Measurements from ENCODE around the gene SECISBP2L. TPM values are rescaled to one million over a fixed set of nuclear protein-coding genes. Genes with fewer than 3 reads are reported as not detected.

Gene SECISBP2L
- total and polyA plus RNA-seq, 2 of the 4 experiments (the other 2 are of a cell fraction), result 13.1 to 34.1 TPM

DNA sequence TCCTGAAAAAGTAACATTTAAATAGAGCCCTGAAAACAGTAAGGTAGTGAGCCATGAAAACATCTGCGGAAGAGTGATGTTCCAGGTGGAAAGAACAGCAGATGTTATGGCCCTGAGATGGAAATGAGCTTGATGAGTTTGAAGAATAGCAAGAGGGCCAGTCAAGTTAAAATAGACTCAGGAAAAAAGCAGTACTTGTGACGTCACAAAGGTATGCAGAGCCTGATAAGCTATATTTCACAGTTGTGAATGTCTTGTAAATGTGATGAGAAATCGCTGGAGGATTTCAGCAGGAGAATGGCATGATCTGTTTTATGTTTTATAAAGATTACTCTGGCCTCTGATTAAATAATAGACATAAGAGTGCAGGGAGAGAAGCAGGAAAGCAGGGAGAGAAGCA is 18.6 kb upstream of the SECISBP2L start:
- in situ Hi-C loops (cut with MboI; ENCODE audit: low sequenced_read_pairs) (no loop called here), dilution Hi-C loops (cut with HindIII; ENCODE audit: low sequenced_read_pairs, unreplicated experiment) (no loop called here), intact Hi-C loops (cut with micrococcal nuclease) (no loop called here)
- Histone ChIP-seq H2BK120ac (ENCODE audit: low read depth, low read length) (no peak overlapping the region), H4K20me1 (ENCODE audit: insufficient read depth, low read length) (no peaks in the 10 kb centered on the region), H3K9me3 (ENCODE audit: control insufficient read depth, insufficient read depth, low read length) (no peaks in the 10 kb centered on the region), H4K5ac (ENCODE audit: low read depth, low read length) (no peak overlapping the region), H3K4me2 (ENCODE audit: low read depth, low read length) (no peak overlapping the region), H2BK15ac (ENCODE audit: low read depth, low read length) (no peak overlapping the region), H3K56ac (ENCODE audit: extremely low read depth, insufficient read depth, low read length) (no peak overlapping the region), H3K27ac (ENCODE audit: insufficient read depth, low read length) (no peak overlapping the region), H3K36me3 (ENCODE audit: control insufficient read depth, insufficient read depth, low read length) (no peaks in the 10 kb centered on the region), H3K27me3 (ENCODE audit: control insufficient read depth, insufficient read depth, low read length) (no peaks in the 10 kb centered on the region), H4K8ac (ENCODE audit: low read depth in 2 of 2, low read length in 2 of 2) (no peak overlapping the region), H3K14ac (replicated peaks; ENCODE audit: low read depth, low read length) (no peak overlapping the region), H3K23ac (ENCODE audit: low read depth, low read length) (no peak overlapping the region), H3K9ac (ENCODE audit: low read depth, low read length) (no peak overlapping the region), H2AFZ (replicated peaks; ENCODE audit: low read length, poor library complexity) (no peak overlapping the region), H2BK5ac (ENCODE audit: low read depth, low read length, poor library complexity, severe bottlenecking) (no peak overlapping the region), H2BK20ac (ENCODE audit: low read depth, low read length) (no peak overlapping the region), H3K4me1 (ENCODE audit: control insufficient read depth, insufficient read depth, low read length) (peaks cover 10% of the 10 kb centered on the region), H3K9me1 (ENCODE audit: insufficient read depth, low read length) (0 out of 2 replicates have a peak, but pooled peaks cover 7% of the 10 kb centered on the region), H2AK5ac (ENCODE audit: low read depth, low read length) (no peak overlapping the region), H3K4ac (ENCODE audit: low read depth, low read length) (no peak overlapping the region), H3K4me3 (ENCODE audit: insufficient read depth, low read depth, low read length) (no peak overlapping the region), H2AK9ac (replicated peaks; ENCODE audit: low read depth, low read length, poor library complexity) (no peak overlapping the region), H3K79me1 (ENCODE audit: low read depth in 1 of 2, low read length in 2 of 2) (no peaks in the 10 kb centered on the region), H4K91ac (ENCODE audit: insufficient read depth, low read depth, low read length) (no peak overlapping the region), H3K18ac (ENCODE audit: low read depth, low read length) (no peak overlapping the region)
- ATAC-seq (ENCODE audit: low read depth) (no peak), DNase-seq (no peak)
- no peak for TF ChIP-seq FOS (IDR thresholded peaks at IDR 0.05; ENCODE audit: low read depth, low read length)
- TF ChIP-seq RAD21 (IDR thresholded peaks at IDR 0.05; ENCODE audit: low read length), result no peak
- TF ChIP-seq MXI1 (IDR thresholded peaks at IDR 0.05; ENCODE audit: borderline replicate concordance, low read depth, low read length), result no peak
- TF ChIP-seq RFX5 (IDR thresholded peaks at IDR 0.05; ENCODE audit: low read depth, low read length), result no peak
- TF ChIP-seq BHLHE40 (IDR thresholded peaks at IDR 0.05; ENCODE audit: low read depth, low read length), result no peak
- TF ChIP-seq, protein P1, sequence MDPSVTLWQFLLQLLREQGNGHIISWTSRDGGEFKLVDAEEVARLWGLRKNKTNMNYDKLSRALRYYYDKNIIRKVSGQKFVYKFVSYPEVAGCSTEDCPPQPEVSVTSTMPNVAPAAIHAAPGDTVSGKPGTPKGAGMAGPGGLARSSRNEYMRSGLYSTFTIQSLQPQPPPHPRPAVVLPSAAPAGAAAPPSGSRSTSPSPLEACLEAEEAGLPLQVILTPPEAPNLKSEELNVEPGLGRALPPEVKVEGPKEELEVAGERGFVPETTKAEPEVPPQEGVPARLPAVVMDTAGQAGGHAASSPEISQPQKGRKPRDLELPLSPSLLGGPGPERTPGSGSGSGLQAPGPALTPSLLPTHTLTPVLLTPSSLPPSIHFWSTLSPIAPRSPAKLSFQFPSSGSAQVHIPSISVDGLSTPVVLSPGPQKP (IDR thresholded peaks at IDR 0.05; ENCODE audit: borderline replicate concordance, low read depth, low read length), result no peak
- TF ChIP-seq MAZ (IDR thresholded peaks at IDR 0.05; ENCODE audit: borderline replicate concordance, low read depth, low read length), result no peak
- no peak for TF ChIP-seq SMC3 (IDR thresholded peaks at IDR 0.05; ENCODE audit: low read depth, low read length)
- POLR2A ChIA-PET (ENCODE audit: unreplicated experiment), result no interaction called here
- CTCF ChIA-PET, result no interaction called here
- BruUV-seq (replicated peaks), result no TSS peak
- 69% methylated on average over 3 of the region's 3 CpGs; no CpG with 5 or more reads in 1 of the 2 experiments for WGBS, 2 experiments (ENCODE audit: extremely low coverage in 2 of 2, insufficient read length in 1 of 2)
